ENCODE measurements around the gene RECQL. TPM values are rescaled to one million over a fixed set of nuclear protein-coding genes. Genes with fewer than 3 reads are reported as not detected.

Gene RECQL, protein sequence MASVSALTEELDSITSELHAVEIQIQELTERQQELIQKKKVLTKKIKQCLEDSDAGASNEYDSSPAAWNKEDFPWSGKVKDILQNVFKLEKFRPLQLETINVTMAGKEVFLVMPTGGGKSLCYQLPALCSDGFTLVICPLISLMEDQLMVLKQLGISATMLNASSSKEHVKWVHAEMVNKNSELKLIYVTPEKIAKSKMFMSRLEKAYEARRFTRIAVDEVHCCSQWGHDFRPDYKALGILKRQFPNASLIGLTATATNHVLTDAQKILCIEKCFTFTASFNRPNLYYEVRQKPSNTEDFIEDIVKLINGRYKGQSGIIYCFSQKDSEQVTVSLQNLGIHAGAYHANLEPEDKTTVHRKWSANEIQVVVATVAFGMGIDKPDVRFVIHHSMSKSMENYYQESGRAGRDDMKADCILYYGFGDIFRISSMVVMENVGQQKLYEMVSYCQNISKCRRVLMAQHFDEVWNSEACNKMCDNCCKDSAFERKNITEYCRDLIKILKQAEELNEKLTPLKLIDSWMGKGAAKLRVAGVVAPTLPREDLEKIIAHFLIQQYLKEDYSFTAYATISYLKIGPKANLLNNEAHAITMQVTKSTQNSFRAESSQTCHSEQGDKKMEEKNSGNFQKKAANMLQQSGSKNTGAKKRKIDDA
- total RNA-seq: 67.6 and 99.6 TPM in 2 replicates

DNA sequence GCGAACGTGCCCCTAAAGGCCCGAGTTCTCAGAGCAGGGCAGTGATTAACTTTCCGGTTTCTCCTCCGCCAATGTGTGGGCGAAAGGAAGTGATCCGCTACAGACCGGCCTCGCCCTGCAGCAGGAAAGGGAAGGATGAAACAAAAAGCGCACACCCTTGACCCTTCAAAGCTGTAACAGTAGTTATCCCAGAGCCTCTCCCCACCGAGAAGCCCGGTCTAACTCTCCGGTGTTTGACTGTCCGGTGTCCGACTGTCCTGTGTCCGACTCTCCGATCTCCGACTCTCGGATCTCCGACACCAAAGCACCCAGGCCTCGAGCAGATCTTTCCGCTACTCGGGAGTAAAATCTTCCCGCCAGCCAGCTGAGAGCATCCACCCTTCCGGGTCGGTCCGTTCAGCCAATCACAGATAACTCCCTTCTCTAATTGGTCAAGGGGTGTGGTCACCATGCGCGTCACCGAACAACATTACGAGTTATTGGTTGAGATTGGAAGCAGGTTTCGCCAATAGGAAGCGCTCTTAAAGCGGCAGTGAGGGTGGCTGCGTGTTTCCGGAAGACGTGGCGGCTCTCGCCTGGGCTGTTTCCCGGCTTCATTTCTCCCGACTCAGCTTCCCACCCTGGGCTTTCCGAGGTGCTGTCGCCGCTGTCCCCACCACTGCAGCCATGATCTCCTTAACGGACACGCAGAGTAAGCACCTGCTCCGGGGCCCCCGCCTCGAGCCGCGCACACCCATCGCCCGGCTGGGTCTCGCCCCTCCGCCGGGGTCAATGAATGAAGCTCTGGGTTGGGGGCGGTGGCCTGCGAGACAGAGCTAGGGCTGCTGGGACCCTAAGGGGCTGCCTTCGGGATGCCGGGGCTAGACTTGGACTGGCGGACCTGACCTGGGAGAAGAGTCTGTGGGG is at the start of gene RECQL, which contains the start of gene GOLT1B:
Gene RECQL, minus strand, starts transcription at position 378 of the 906 bp plus-strand sequence. CDS start 2,065 bp downstream, outside the sequence.
Gene GOLT1B, plus strand, starts transcription at position 532 of the 906 bp plus-strand sequence. Its CDS starts 135 bp downstream, at position 667.

DNA sequence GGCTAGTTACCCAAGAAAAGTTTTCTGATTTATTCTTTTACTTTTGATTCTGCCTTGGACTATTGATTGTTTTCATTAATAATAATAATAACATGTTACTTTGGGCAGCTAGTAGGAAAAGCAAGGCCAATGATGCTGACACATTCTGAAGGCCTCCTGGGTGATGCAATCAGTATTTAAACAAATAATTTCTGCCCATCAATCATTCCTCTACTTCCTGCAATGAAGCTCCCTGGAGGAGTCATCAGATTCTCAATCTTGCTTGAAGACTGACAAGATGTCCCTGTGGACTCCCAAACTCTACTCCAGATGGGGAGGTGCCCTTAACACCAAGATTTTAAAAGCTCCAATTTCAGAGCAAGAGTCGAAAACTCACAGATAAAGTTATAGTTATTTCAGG is 24.6 kb upstream of the RECQL start, which contains the start of gene SPX:
Gene SPX, plus strand, starts transcription at position 244 of the 400 bp plus-strand sequence. CDS start 177 bp downstream, outside the sequence.

Other genes with a start within 250 kb of the RECQL start
- 0.33 TPM in 1 of 2 replicates, not detected in the other for gene SLCO1A2, start 166.7 kb downstream of the RECQL start, total RNA-seq
- gene IAPP, start 128.7 kb downstream of the RECQL start, total RNA-seq: not detected in 2 replicates
- gene PYROXD1, start 64.0 kb downstream of the RECQL start, total RNA-seq: 10.9 and 11.1 TPM in 2 replicates
- gene GOLT1B, start 154 bp upstream of the RECQL start, total RNA-seq: 39.5 and 61.1 TPM in 2 replicates
- gene SPX, start 24.7 kb upstream of the RECQL start, total RNA-seq: under 0.01 and 0.10 TPM in 2 replicates
- gene GYS2, start 103.2 kb upstream of the RECQL start, total RNA-seq: not detected in 2 replicates
- 416 and 541 TPM in 2 replicates for gene LDHB, start 156.2 kb upstream of the RECQL start, total RNA-seq

Measured in vein endothelial cell (primary cell).